Smooth muscle cell (in vitro differentiated cells): ENCODE results near the gene PGK2. TPM values are rescaled to one million over a fixed set of nuclear protein-coding genes. Genes with fewer than 3 reads are reported as not detected.
"Not testable (repeated sequence)": the region's sequence is repeated elsewhere in the genome, so short reads cannot be mapped to it uniquely, and the experiment has no call there.

Experiments
- DNase-seq: peaks from one replicate; lab custom pipeline; 2025; ENCODE audit not compliant: unreplicated experiment; lab: John Stamatoyannopoulos, UW
- H2AFZ ChIP-seq: fragments of 200-600 bp; sonication (generic); 2 replicates; pipeline ENCODE4 v1.6.0; 2016; ENCODE audit warnings: antibody characterized with exemption, low read depth, mild to moderate bottlenecking
- H3F3A ChIP-seq: fragments of 200-600 bp; sonication (generic); 2 replicates; pipeline ENCODE4 v1.6.0; 2017; ENCODE audit warnings: antibody characterized with exemption, low read depth
- H3K27ac ChIP-seq: fragments of 200-600 bp; sonication (generic); 2 replicates; pipeline ENCODE4 v1.5.1; 2016; ENCODE audit warnings: low read depth, mild to moderate bottlenecking
- H3K27me3 ChIP-seq: fragments of 200-600 bp; sonication (generic); 2 replicates; pipeline ENCODE4 v1.6.1; 2016; ENCODE audit warnings: low read depth, mild to moderate bottlenecking
- H3K36me3 ChIP-seq: fragments of 200-600 bp; sonication (generic); 2 replicates; pipeline ENCODE4 v1.5.1; 2016; ENCODE audit warnings: low read depth
- H3K4me1 ChIP-seq: fragments of 200-600 bp; sonication (generic); 2 replicates; pipeline ENCODE4 v1.5.1; 2016; ENCODE audit warnings: low read depth
- H3K4me2 ChIP-seq: fragments of 200-600 bp; sonication (generic); 2 replicates; pipeline ENCODE4 v1.6.0; 2016; ENCODE audit warnings: mild to moderate bottlenecking
- H3K4me3 ChIP-seq: fragments of 200-600 bp; sonication (generic); 2 replicates; pipeline ENCODE4 v1.5.1; 2016; ENCODE audit warnings: mild to moderate bottlenecking
- H3K79me2 ChIP-seq: fragments of 200-600 bp; sonication (generic); 2 replicates; pipeline ENCODE4 v1.6.0; 2016; ENCODE audit warnings: low read depth, mild to moderate bottlenecking
- H3K9ac ChIP-seq: fragments of 200-600 bp; sonication (generic); 2 replicates; pipeline ENCODE4 v1.6.0; 2016; ENCODE audit warnings: low read depth
- H3K9me3 ChIP-seq: fragments of 200-600 bp; sonication (generic); replicated peaks from 2 replicates; pipeline ENCODE4 v1.5.1; 2016; ENCODE audit warnings: low read depth
- H4K20me1 ChIP-seq: fragments of 200-600 bp; sonication (generic); 2 replicates; pipeline ENCODE4 v1.6.0; 2016; ENCODE audit warnings: low read depth
- CTCF ChIP-seq: fragments of 200-600 bp; sonication (generic); IDR thresholded peaks from 2 replicates; pipeline ENCODE4 v1.5.1; 2017; ENCODE audit warnings: borderline replicate concordance, mild to moderate bottlenecking, antibody characterized with exemption; ENCODE audit not compliant: insufficient read depth, poor library complexity, severe bottlenecking
- WGBS: methylation state at CpG from one replicate; pipeline ENCODE4 v1.1.7; 2016; ENCODE audit warnings: low lambda C conversion rate; 5-methylcytosine and 5-hydroxymethylcytosine counted together
- polyA plus RNA-seq: library from polyadenylated mRNA; unstranded; fragments of >200 nt; fragmentation: Nextera tagmentation; extraction: Ambion mirVana; gene quantifications from 2 replicates; pipeline ENCODE4 v1.2.1, GENCODE V29; 2016
- total RNA-seq: library from RNA; depleted of rRNA; stranded (reverse); fragments of >200 nt; gene quantifications from 2 replicates; pipeline ENCODE4 v1.2.3, GENCODE V29; 2014

The PGK2 gene
- total and polyA plus RNA-seq, 2 experiments from 2014 or later: 0.09 TPM; not detected in 1

DNA sequence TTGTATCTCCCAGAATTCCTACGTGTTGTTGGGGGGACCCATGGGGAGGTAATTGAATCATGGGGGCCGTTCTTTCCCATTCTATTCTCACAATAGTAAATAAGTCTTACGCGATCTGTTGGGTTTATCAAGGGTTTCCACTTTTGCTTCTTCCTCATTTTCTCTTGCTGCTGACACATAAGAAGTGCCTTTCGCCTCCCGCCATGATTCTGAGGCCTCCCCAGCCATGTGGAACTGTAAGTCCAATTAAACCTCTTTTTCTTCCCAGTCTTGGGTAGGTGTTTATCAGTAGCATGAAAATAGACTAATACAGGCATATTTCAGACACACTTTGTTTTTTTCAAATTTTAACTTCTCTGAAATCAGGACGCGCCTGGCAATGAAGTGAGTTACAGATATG is 14.4 kb upstream of the PGK2 start:
- H3K9me3 ChIP-seq: no peaks in the 10 kb centered on the region
- 96% methylated on average over 8 of the region's 8 CpGs for WGBS
- H4K20me1 ChIP-seq: no peaks in the 10 kb centered on the region
- H3K36me3 ChIP-seq: no peaks in the 10 kb centered on the region
- no peak overlapping the region for H3K4me3 ChIP-seq
- no peak overlapping the region for H3K9ac ChIP-seq
- H3K4me2 ChIP-seq: no peak overlapping the region
- no peaks in the 10 kb centered on the region for H3K27me3 ChIP-seq
- no peaks in the 10 kb centered on the region for H3K4me1 ChIP-seq
- no peak for DNase-seq
- H3F3A ChIP-seq: no peaks in the 10 kb centered on the region
- H3K79me2 ChIP-seq: no peaks in the 10 kb centered on the region
- H2AFZ ChIP-seq: no peak overlapping the region
- TF ChIP-seq CTCF: no peak
- H3K27ac ChIP-seq: no peak overlapping the region

DNA sequence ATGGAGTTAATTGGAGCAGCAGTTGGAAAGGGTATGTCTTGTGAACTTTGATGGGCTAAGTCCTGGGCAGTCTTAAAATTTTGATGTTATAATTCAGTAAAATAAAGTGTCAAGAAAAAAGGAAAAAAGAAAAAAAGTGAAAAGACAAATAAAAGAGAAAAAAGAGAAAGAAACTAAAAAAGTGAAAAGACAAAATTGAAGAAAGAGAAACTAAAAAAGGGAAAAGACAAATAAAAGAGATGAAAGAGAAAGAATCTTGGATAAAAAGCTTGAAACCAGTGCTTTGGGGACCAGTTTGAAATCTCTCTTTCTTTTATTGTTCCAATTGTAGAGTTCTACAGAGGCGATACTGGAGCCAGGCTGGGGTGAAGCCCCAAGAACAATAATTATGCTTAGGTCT is 12.0 kb upstream of the PGK2 start:
- no peak for TF ChIP-seq CTCF
- DNase-seq: no peak
- 88% methylated on average over 1 of the region's 1 CpG for WGBS

DNA sequence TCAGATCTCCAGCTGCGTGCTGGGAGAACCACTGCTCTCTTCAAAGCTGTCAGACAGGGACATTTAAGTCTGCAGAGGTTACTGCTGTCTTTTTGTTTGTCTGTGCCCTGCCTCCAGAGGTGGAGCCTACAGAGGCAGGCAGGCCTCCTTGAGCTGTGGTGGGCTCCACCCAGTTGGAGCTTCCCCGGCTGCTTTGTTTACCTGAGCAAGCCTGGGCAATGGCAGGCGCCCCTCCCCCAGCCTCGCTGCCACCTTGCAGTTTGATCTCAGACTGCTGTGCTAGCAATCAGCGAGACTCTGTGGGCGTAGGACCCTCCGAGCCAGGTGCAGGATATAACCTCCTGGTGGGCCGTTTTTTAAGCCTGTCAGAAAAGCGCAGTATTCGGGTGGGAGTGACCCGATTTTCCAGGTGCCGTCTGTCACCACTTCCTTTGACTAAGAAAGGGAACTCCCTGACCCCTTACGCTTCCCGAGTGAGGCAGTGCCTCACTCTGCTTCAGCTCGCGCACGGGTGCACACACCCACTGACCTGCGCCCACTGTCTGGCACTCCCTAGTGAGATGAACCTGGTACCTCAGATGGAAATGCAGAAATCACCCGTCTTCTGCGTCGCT is 9.9 kb upstream of the PGK2 start:
- WGBS: 43% methylated on average over 21 of the region's 21 CpGs
- H4K20me1 ChIP-seq, DNase-seq, H3K9ac ChIP-seq, H3K79me2 ChIP-seq, H3K27me3 ChIP-seq, H3K9me3 ChIP-seq, H3K4me1 ChIP-seq, H2AFZ ChIP-seq, H3K27ac ChIP-seq, H3F3A ChIP-seq, H3K36me3 ChIP-seq: not testable (repeated sequence)
- H3K4me2 ChIP-seq: peak overlapping the region; percentile 80
- peak overlapping the region; percentile 41 for H3K4me3 ChIP-seq

More for the DNA sequence above, 12.0 kb upstream of the PGK2 start:
- H2AFZ ChIP-seq: peak overlapping the region; percentile 6
- no peaks in the 10 kb centered on the region for H3K4me1 ChIP-seq
- no peak overlapping the region for H3K9ac ChIP-seq
- no peaks in the 10 kb centered on the region for H3K36me3 ChIP-seq
- no peaks in the 10 kb centered on the region for H3K27me3 ChIP-seq
- H3F3A ChIP-seq: no peaks in the 10 kb centered on the region
- H3K4me2 ChIP-seq: no peak overlapping the region
- H3K27ac ChIP-seq: no peak overlapping the region
- H3K9me3 ChIP-seq: no peaks in the 10 kb centered on the region
- H4K20me1 ChIP-seq: no peaks in the 10 kb centered on the region
- H3K79me2 ChIP-seq: no peaks in the 10 kb centered on the region
- H3K4me3 ChIP-seq: no peak overlapping the region

- no peak overlapping the region for H3K4me2 ChIP-seq
- no peaks in the 10 kb centered on the region for H3F3A ChIP-seq
- no peak overlapping the region for H3K4me3 ChIP-seq
- no peaks in the 10 kb centered on the region for H3K79me2 ChIP-seq
- no peaks in the 10 kb centered on the region for H4K20me1 ChIP-seq
- no peak for TF ChIP-seq CTCF
- 96% methylated on average over 2 of the region's 2 CpGs for WGBS
- no peak overlapping the region for H3K9ac ChIP-seq
- no peaks in the 10 kb centered on the region for H3K27me3 ChIP-seq
- no peaks in the 10 kb centered on the region for H3K4me1 ChIP-seq
- H3K9me3 ChIP-seq: no peaks in the 10 kb centered on the region
- no peak for DNase-seq
- no peaks in the 10 kb centered on the region for H3K36me3 ChIP-seq
- H3K27ac ChIP-seq: no peak overlapping the region
- H2AFZ ChIP-seq: no peak overlapping the region
These were observed 3.3 kb upstream of the PGK2 start for GRCh38 chr6:49790341-49790740.
